ELF-1 (cell line): ENCODE measurements around the gene MED13L.

ENCODE experiments used
- DNase-seq: peaks from one replicate; pipeline ENCODE4 v3.0.0-alpha.2; 2016; ENCODE audit warnings: low read depth, low spot score

Gene MED13L

GRCh38 chr12:116155383-116155782, 122.1 kb downstream of the MED13L start:
- DNase-seq = no peak

- no peak for DNase-seq
These were observed 123.5 kb downstream of the MED13L start for GRCh38 chr12:116153983-116154382.

- no peak for DNase-seq
These were observed 124.4 kb downstream of the MED13L start for GRCh38 chr12:116153113-116153512.

- no peak for DNase-seq
These were observed 125.2 kb downstream of the MED13L start for GRCh38 chr12:116152268-116152667.

GRCh38 chr12:116150452-116150851, 127.0 kb downstream of the MED13L start:
- DNase-seq = no peak

GRCh38 chr12:116150001-116150400, 127.5 kb downstream of the MED13L start:
- DNase-seq = no peak

- DNase-seq = no peak
These were observed 128.6 kb downstream of the MED13L start for GRCh38 chr12:116148844-116149243.

GRCh38 chr12:116146386-116146785, 131.1 kb downstream of the MED13L start:
- DNase-seq = peak; percentile 43

- no peak for DNase-seq
These were observed 132.0 kb downstream of the MED13L start for GRCh38 chr12:116145451-116145850.

GRCh38 chr12:116144384-116144783, 133.1 kb downstream of the MED13L start:
- DNase-seq = no peak

GRCh38 chr12:116143909-116144308, 133.6 kb downstream of the MED13L start:
- no peak for DNase-seq

GRCh38 chr12:116142936-116143898, 134.3 kb downstream of the MED13L start:
- no peak for DNase-seq

- DNase-seq = no peak
These were observed 135.7 kb downstream of the MED13L start for GRCh38 chr12:116141833-116142162.

GRCh38 chr12:116141110-116141832, 136.2 kb downstream of the MED13L start:
- no peak for DNase-seq

- no peak for DNase-seq
These were observed 137.0 kb downstream of the MED13L start for GRCh38 chr12:116140529-116140928.

GRCh38 chr12:116138781-116139180, 138.7 kb downstream of the MED13L start:
- DNase-seq = no peak

GRCh38 chr12:116138364-116138763, 139.1 kb downstream of the MED13L start:
- peak; percentile 37 for DNase-seq

- no peak for DNase-seq
These were observed 140.2 kb downstream of the MED13L start for GRCh38 chr12:116137318-116137717.

GRCh38 chr12:116136340-116136739, 141.2 kb downstream of the MED13L start:
- DNase-seq = no peak

- no peak for DNase-seq
These were observed 142.1 kb downstream of the MED13L start for GRCh38 chr12:116135209-116135930.

- DNase-seq = no peak
These were observed 143.8 kb downstream of the MED13L start for GRCh38 chr12:116133636-116134214.

- DNase-seq = no peak
These were observed 144.3 kb downstream of the MED13L start for GRCh38 chr12:116133149-116133548.
